Vagina (tissue), 2 donors: Measurements from ENCODE around the gene PLBD1. TPM values are rescaled to one million over a fixed set of nuclear protein-coding genes. Genes with fewer than 3 reads are reported as not detected.

ENCODE experiments used
- DNase-seq, 2 donors: peaks; one replicate each; pipeline ENCODE4 v3.0.0-alpha.2; 2017; ENCODE audit errors: extremely low spot score in 2 of 2
- H3K27ac ChIP-seq: fragments of 200-600 bp; sonication (generic); one replicate; pipeline ENCODE4 v1.5.1; 2019
- H3K27me3 ChIP-seq: fragments of 200-600 bp; sonication (generic); one replicate; pipeline ENCODE4 v1.5.1; 2019
- H3K36me3 ChIP-seq, 2 donors: fragments of 200-600 bp; sonication (generic); one replicate each; pipeline ENCODE4 v1.5.1; 2017 to 2019
- H3K4me1 ChIP-seq: fragments of 200-600 bp; sonication (generic); one replicate; pipeline ENCODE4 v1.5.1; 2019
- H3K4me3 ChIP-seq, 2 donors: fragments of 200-600 bp; sonication (generic); 1 replicate in 1 of 2; 2 replicates in 1 of 2; pipeline ENCODE4 v1.5.1; 2016 to 2019
- H3K9me3 ChIP-seq: fragments of 200-600 bp; sonication (generic); one replicate; pipeline ENCODE4 v1.5.1; 2019
- CTCF ChIP-seq, 3 experiments: fragments of 450-650 bp in 2 of 3; fragments of 200-600 bp in 1 of 3; sonication (generic) in 1 of 3; IDR thresholded peaks; one replicate each; pipeline ENCODE4 v1.5.1; 2017 to 2019; ENCODE audit warnings: antibody characterized with exemption in 3 of 3, mild to moderate bottlenecking in 2 of 3, moderate library complexity in 2 of 3
- POLR2A ChIP-seq, 2 donors: fragments of 450-650 bp; IDR thresholded peaks; one replicate each; pipeline ENCODE4 v1.6.1; 2017; ENCODE audit warnings: antibody characterized with exemption in 2 of 2, mild to moderate bottlenecking in 2 of 2, moderate library complexity in 2 of 2
- POLR2AphosphoS5 ChIP-seq, 2 donors: sonication (generic); formaldehyde crosslinking; IDR thresholded peaks; one replicate each; pipeline ENCODE4 v1.9.0; 2017; ENCODE audit warnings: antibody characterized with exemption in 2 of 2, mild to moderate bottlenecking in 2 of 2, low read depth in 1 of 2; ENCODE audit not compliant: insufficient read depth in 1 of 2
- intact Hi-C: fragments of 100-400 bp; cut with DNase I; formaldehyde crosslinking; loops from one replicate; pipeline ENCODE4 v1.15.1; 2023
- total RNA-seq: library from RNA; depleted of rRNA; stranded (reverse); fragments of >200 nt; gene quantifications from one replicate; pipeline ENCODE4 v1.2.3, GENCODE V29; 2016

Gene PLBD1
- total RNA-seq, 1 donor from 2014 or later = 29.0 TPM

GRCh38 chr12:14540801-14541462 is 26.8 kb downstream of the PLBD1 start:
- H3K4me3 ChIP-seq = no peak overlapping the region
- H3K27me3 ChIP-seq = no peaks in the 10 kb centered on the region
- intact Hi-C loops = no loop called here
- TF ChIP-seq POLR2AphosphoS5 (IDR thresholded peaks at IDR 0.05; ENCODE audit: insufficient read depth in 1 of 2, low read depth in 1 of 2) (no peak), POLR2A (IDR thresholded peaks at IDR 0.05) (no peak), CTCF (IDR thresholded peaks at IDR 0.05) (no peak)
- H3K4me1 ChIP-seq = no peaks in the 10 kb centered on the region
- no peak overlapping the region for H3K27ac ChIP-seq
- no peaks in the 10 kb centered on the region for H3K9me3 ChIP-seq
- no peak for DNase-seq
- no peaks in the 10 kb centered on the region for H3K36me3 ChIP-seq

GRCh38 chr12:14537088-14537487 is 30.6 kb downstream of the PLBD1 start:
- H3K36me3 ChIP-seq = no peaks in the 10 kb centered on the region

GRCh38 chr12:14532152-14532551 is 35.5 kb downstream of the PLBD1 start:
- DNase-seq = no peak
- Histone ChIP-seq H3K4me1 (no peaks in the 10 kb centered on the region), H3K9me3 (no peaks in the 10 kb centered on the region), H3K36me3 (no peaks in the 10 kb centered on the region), H3K27me3 (no peaks in the 10 kb centered on the region), H3K27ac (no peak overlapping the region), H3K4me3 (no peak overlapping the region)
- no peak for TF ChIP-seq POLR2AphosphoS5 (IDR thresholded peaks at IDR 0.05; ENCODE audit: insufficient read depth in 1 of 2, low read depth in 1 of 2)
- no peak for TF ChIP-seq POLR2A (IDR thresholded peaks at IDR 0.05)
- TF ChIP-seq CTCF (IDR thresholded peaks at IDR 0.05) = no peak
- intact Hi-C loops = no loop called here

More at GRCh38 chr12:14537088-14537487, 30.6 kb downstream of the PLBD1 start:
- TF ChIP-seq POLR2A (IDR thresholded peaks at IDR 0.05) = no peak
- TF ChIP-seq CTCF (IDR thresholded peaks at IDR 0.05) = no peak
- no peak for TF ChIP-seq POLR2AphosphoS5 (IDR thresholded peaks at IDR 0.05; ENCODE audit: insufficient read depth in 1 of 2, low read depth in 1 of 2)
- H3K4me3 ChIP-seq = no peak overlapping the region
- H3K9me3 ChIP-seq = no peaks in the 10 kb centered on the region
- no peaks in the 10 kb centered on the region for H3K27me3 ChIP-seq
- no peak overlapping the region for H3K27ac ChIP-seq
- intact Hi-C loops = no loop called here
- H3K4me1 ChIP-seq = no peaks in the 10 kb centered on the region
- no peak for DNase-seq

GRCh38 chr12:14525964-14526363 is 41.7 kb downstream of the PLBD1 start:
- DNase-seq = no peak
- no peak overlapping the region for H3K4me3 ChIP-seq
- H3K4me1 ChIP-seq = no peaks in the 10 kb centered on the region
- no peaks in the 10 kb centered on the region for H3K27me3 ChIP-seq
- no peak overlapping the region for H3K27ac ChIP-seq
- intact Hi-C loops = no loop called here
- H3K9me3 ChIP-seq = peaks cover 4% of the 10 kb centered on the region
- no peak for TF ChIP-seq POLR2A (IDR thresholded peaks at IDR 0.05)
- TF ChIP-seq CTCF (IDR thresholded peaks at IDR 0.05) = no peak
- no peak for TF ChIP-seq POLR2AphosphoS5 (IDR thresholded peaks at IDR 0.05; ENCODE audit: insufficient read depth in 1 of 2, low read depth in 1 of 2)
- H3K36me3 ChIP-seq = peaks cover 0 to 9% of the 10 kb centered on the region in 2 donors

GRCh38 chr12:14521822-14522221 is 45.9 kb downstream of the PLBD1 start:
- intact Hi-C loops = no loop called here
- no peak for TF ChIP-seq POLR2A (IDR thresholded peaks at IDR 0.05)
- no peak for TF ChIP-seq POLR2AphosphoS5 (IDR thresholded peaks at IDR 0.05; ENCODE audit: insufficient read depth in 1 of 2, low read depth in 1 of 2)
- no peak for TF ChIP-seq CTCF (IDR thresholded peaks at IDR 0.05)
- Histone ChIP-seq H3K4me1 (no peaks in the 10 kb centered on the region), H3K9me3 (peaks cover 4% of the 10 kb centered on the region), H3K27ac (no peak overlapping the region), H3K4me3 (no peak overlapping the region), H3K36me3 (peaks cover 0 to 9% of the 10 kb centered on the region in 2 donors), H3K27me3 (no peaks in the 10 kb centered on the region)
- DNase-seq = no peak
